HCT116 (cell line): Measurements from ENCODE around the gene THSD7B. TPM values are rescaled to one million over a fixed set of nuclear protein-coding genes. Genes with fewer than 3 reads are reported as not detected.

Experiments used
- ATAC-seq: fragments of 200-7000 bp; cut with Tn5 transposase; 2 replicates; pipeline ENCODE4 v1.9.1; 2020; ENCODE audit warnings: mild to moderate bottlenecking, moderate library complexity
- BruUV-seq: library from RNA; stranded (reverse); fragments of 400-500 nt; replicated peaks from 2 replicates; lab custom pipeline; 2021; lab: Mats Ljungman, UMichigan
- CTCF ChIA-PET: fragments of 300-600 bp; sonication (Branson Sonifier 250); formaldehyde crosslinking; loops from one replicate; lab custom pipeline; 2021; ENCODE audit warnings: antibody characterized with exemption; lab: Charles Lee
- POLR2A ChIA-PET: fragments of 300-600, 350-600 bp; sonication (Branson Sonifier 250); formaldehyde crosslinking; loops from one replicate; lab custom pipeline; 2021; ENCODE audit warnings: antibody characterized with exemption; lab: Charles Lee
- RAD21 ChIA-PET, 2 experiments: fragments of 300-600 bp; sonication (Branson Sonifier 250); formaldehyde crosslinking; loops; one replicate each; lab custom pipeline; 2023; ENCODE audit warnings: low total read pairs in 2 of 2; ENCODE audit not compliant: uncharacterized antibody in 2 of 2, unreplicated experiment in 2 of 2, low non-redundant PET in 1 of 2; lab: Charles Lee
- DNase-seq: peaks from one replicate; pipeline ENCODE4 v3.0.0-alpha.2; 2010; ENCODE audit warnings: low read depth, low spot score
- H2AFZ ChIP-seq: fragments of 200-600 bp; shearing (Covaris generic), sonication (generic); 2 replicates; pipeline ENCODE4 v1.6.1; 2017; ENCODE audit warnings: low read depth, mixed run types, mixed read lengths, antibody characterized with exemption, low read length; ENCODE audit not compliant: poor library complexity, severe bottlenecking
- H3K27ac ChIP-seq: 2 replicates; pipeline ENCODE4 v1.5.1; 2012; ENCODE audit warnings: low read depth, low read length
- H3K27me3 ChIP-seq: fragments of 200-600 bp; sonication (generic); 2 replicates; pipeline ENCODE4 v1.6.1; 2016; ENCODE audit warnings: mixed run types, low read length, mixed read lengths; ENCODE audit not compliant: insufficient read depth
- H3K36me3 ChIP-seq, 2 experiments: fragments of 200-500 bp in 1 of 2; fragments of 200-600 bp in 1 of 2; sonication (Bioruptor generic) in 1 of 2; sonication (generic) in 1 of 2; 2 replicates each; pipeline versions ENCODE4 v1.5.1 to v1.6.1; 2014 to 2016; ENCODE audit warnings: low read length in 2 of 2, inconsistent platforms in 1 of 2, mixed read lengths in 1 of 2, mixed run types in 1 of 2; ENCODE audit not compliant: insufficient read depth in 2 of 2, control insufficient read depth in 1 of 2
- H3K4me1 ChIP-seq, 2 experiments: fragments of 200-600 bp in 1 of 2; sonication (generic) in 1 of 2; 2 replicates each; pipeline versions ENCODE4 v1.5.1 to v1.6.1; 2012 to 2017; ENCODE audit warnings: low read length in 2 of 2, inconsistent platforms in 1 of 2, mild to moderate bottlenecking in 1 of 2, mixed read lengths in 1 of 2, mixed run types in 1 of 2, moderate library complexity in 1 of 2; ENCODE audit not compliant: insufficient read depth in 2 of 2, control insufficient read depth in 1 of 2
- H3K4me2 ChIP-seq: fragments of 200-600 bp; sonication (generic); 2 replicates; pipeline ENCODE4 v1.6.1; 2017; ENCODE audit warnings: mixed run types, low read length, mixed read lengths
- H3K4me3 ChIP-seq, 2 experiments: fragments of 200-600 bp in 1 of 2; sonication (generic) in 1 of 2; replicated peaks in 1 of 2; 2 replicates each; pipeline ENCODE4 v1.5.1; 2011 to 2016; ENCODE audit warnings: low read length in 2 of 2, control low read depth in 1 of 2, low read depth in 1 of 2, mild to moderate bottlenecking in 1 of 2, mixed read lengths in 1 of 2, mixed run types in 1 of 2
- H3K79me2 ChIP-seq: fragments of 200-600 bp; sonication (generic); 2 replicates; pipeline ENCODE4 v1.6.1; 2017; ENCODE audit warnings: mild to moderate bottlenecking, mixed run types, low read length, moderate library complexity, mixed read lengths; ENCODE audit not compliant: insufficient read depth
- H3K9ac ChIP-seq: fragments of 200-600 bp; sonication (generic); 2 replicates; pipeline ENCODE4 v1.6.1; 2016; ENCODE audit warnings: low read length, mixed read lengths
- H3K9me2 ChIP-seq: fragments of 200-600 bp; sonication (generic), shearing (Covaris generic); 2 replicates; pipeline ENCODE4 v1.6.1; 2017; ENCODE audit warnings: mixed run types, mild to moderate bottlenecking, moderate library complexity; ENCODE audit not compliant: insufficient read depth
- H3K9me3 ChIP-seq, 2 experiments: fragments of 200-500 bp in 1 of 2; fragments of 200-600 bp in 1 of 2; sonication (Bioruptor generic) in 1 of 2; sonication (generic) in 1 of 2; 2 replicates each; pipeline ENCODE4 v1.6.1; 2014 to 2017; ENCODE audit warnings: low read length in 2 of 2, mixed read lengths in 2 of 2, inconsistent platforms in 1 of 2, low read depth in 1 of 2, mild to moderate bottlenecking in 1 of 2, mixed run types in 1 of 2, moderate library complexity in 1 of 2; ENCODE audit not compliant: control insufficient read depth in 1 of 2, insufficient read depth in 1 of 2
- H4K20me1 ChIP-seq: fragments of 200-600 bp; sonication (generic), shearing (Covaris generic); 2 replicates; pipeline ENCODE4 v1.6.1; 2017; ENCODE audit warnings: mixed run types, mild to moderate bottlenecking, moderate library complexity; ENCODE audit not compliant: insufficient read depth
- CBX3 ChIP-seq: IDR thresholded peaks from 2 replicates; pipeline ENCODE4 v1.6.1; 2012; ENCODE audit warnings: low read depth
- CEBPB ChIP-seq: IDR thresholded peaks from 2 replicates; pipeline ENCODE4 v1.6.1; 2012; ENCODE audit warnings: low read depth
- EGR1 ChIP-seq: IDR thresholded peaks from 2 replicates; pipeline ENCODE4 v1.6.1; 2012; ENCODE audit warnings: low read depth
- EZH2 ChIP-seq: fragments of 200-600 bp; sonication (generic); IDR thresholded peaks from 2 replicates; pipeline ENCODE4 v1.6.1; 2017; ENCODE audit warnings: antibody characterized with exemption, mixed run types
- EZH2phosphoT487 ChIP-seq: fragments of 200-600 bp; IDR thresholded peaks from 2 replicates; pipeline ENCODE4 v1.6.1; 2018; ENCODE audit warnings: antibody characterized with exemption, borderline replicate concordance
- FOSL1 ChIP-seq: IDR thresholded peaks from 2 replicates; pipeline ENCODE4 v1.6.1; 2012; ENCODE audit warnings: low read depth
- JUND ChIP-seq: IDR thresholded peaks from 2 replicates; pipeline ENCODE4 v1.6.1; 2012
- POLR2A ChIP-seq: IDR thresholded peaks from 2 replicates; pipeline ENCODE4 v1.7.0; 2011; ENCODE audit warnings: borderline replicate concordance; ENCODE audit not compliant: insufficient read depth, insufficient read length; ENCODE audit errors: extremely low read depth
- RAD21 ChIP-seq: IDR thresholded peaks from 2 replicates; pipeline ENCODE4 v1.6.1; 2012; ENCODE audit warnings: low read depth, mild to moderate bottlenecking
- SIN3A ChIP-seq: IDR thresholded peaks from 2 replicates; pipeline ENCODE4 v1.6.1; 2012; ENCODE audit warnings: low read depth
- SP1 ChIP-seq: IDR thresholded peaks from 2 replicates; pipeline ENCODE4 v1.6.1; 2012; ENCODE audit warnings: low read depth
- SRF ChIP-seq: IDR thresholded peaks from 2 replicates; pipeline ENCODE4 v1.6.1; 2012; ENCODE audit warnings: low read depth
- YY1 ChIP-seq: IDR thresholded peaks from 2 replicates; pipeline ENCODE4 v1.6.1; 2011; ENCODE audit warnings: low read length, low read depth, moderate library complexity, mild to moderate bottlenecking; ENCODE audit not compliant: insufficient replicate concordance; ENCODE audit errors: extremely low read depth
- ZFX ChIP-seq: fragments of 450-650 bp; IDR thresholded peaks from 2 replicates; pipeline ENCODE4 v1.6.1; 2017
- ZNF274 ChIP-seq: fragments of 200-500 bp; sonication (Bioruptor generic); IDR thresholded peaks from 2 replicates; pipeline ENCODE4 v1.6.1; 2014; ENCODE audit warnings: mild to moderate bottlenecking, low read depth, low read length, inconsistent platforms
- intact Hi-C: fragments of 100-400 bp; cut with micrococcal nuclease; formaldehyde crosslinking; loops from 2 replicates; pipeline ENCODE4 v1.10.0; 2022
- total RNA-seq: library from RNA; stranded (reverse); gene quantifications from one replicate; pipeline ENCODE4 v1.2.1, GENCODE V29; 2021; ENCODE audit not compliant: unreplicated experiment
- TF ChIP-seq, protein P1 (sequence below), 3 experiments: fragments of 200-600 bp in 1 of 3; sonication (generic) in 1 of 3; IDR thresholded peaks in 2 of 3; conservative IDR thresholded peaks in 1 of 3; 2 replicates each; pipeline ENCODE4 v1.5.1; 2012 to 2017; ENCODE audit warnings: low read depth in 2 of 3, low read length in 2 of 3, antibody characterized with exemption in 1 of 3, borderline replicate concordance in 1 of 3, control low read depth in 1 of 3, mild to moderate bottlenecking in 1 of 3, mixed read lengths in 1 of 3, mixed run types in 1 of 3, moderate library complexity in 1 of 3; ENCODE audit not compliant: insufficient read depth in 1 of 3
- TF ChIP-seq, protein P2 (sequence below): IDR thresholded peaks from 2 replicates; pipeline ENCODE4 v1.6.1; 2012
- TF ChIP-seq, protein P3 (sequence below): IDR thresholded peaks from 2 replicates; pipeline ENCODE4 v1.6.1; 2012; ENCODE audit warnings: low read depth
- TF ChIP-seq, protein P4 (sequence below): IDR thresholded peaks from 2 replicates; pipeline ENCODE4 v1.6.1; 2011; ENCODE audit warnings: mild to moderate bottlenecking, low read length, moderate library complexity; ENCODE audit not compliant: insufficient replicate concordance; ENCODE audit errors: extremely low read depth

THSD7B gene
- total RNA-seq, 1 experiment from 2014 or later = not detected

DNA sequence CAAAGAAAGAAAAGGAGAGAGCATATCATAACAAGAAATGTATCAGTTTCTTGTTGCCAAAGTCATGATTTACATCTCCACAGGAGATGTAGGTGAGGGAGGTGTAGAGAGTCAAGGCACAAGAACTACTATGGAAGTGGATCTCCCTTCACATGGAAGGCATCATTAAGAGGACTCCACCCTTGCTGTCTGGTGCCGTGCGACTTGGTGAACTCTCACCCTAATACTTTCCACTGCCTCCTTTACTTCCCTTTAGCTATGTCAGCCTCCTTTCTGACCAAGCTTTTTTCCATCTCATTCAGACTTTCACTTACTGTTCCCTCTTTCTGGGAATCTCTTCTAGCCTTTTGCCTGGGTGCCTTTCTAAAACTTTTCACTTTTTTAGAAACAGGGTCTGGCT, 490.0 kb downstream of the THSD7B start:
- intact Hi-C loops = no loop called here
- ChIA-PET CTCF (no interaction called here), RAD21 (no interaction called here), POLR2A (no interaction called here)
- no peaks in the 10 kb centered on the region for H4K20me1 ChIP-seq
- ATAC-seq (no peak), DNase-seq (no peak)
- H3K27me3 ChIP-seq = no peaks in the 10 kb centered on the region
- H2AFZ ChIP-seq = no peak overlapping the region
- H3K4me1 ChIP-seq = no peaks in the 10 kb centered on the region
- H3K4me2 ChIP-seq = no peak overlapping the region
- no peak for TF ChIP-seq FOSL1
- TF ChIP-seq ZFX = no peak
- TF ChIP-seq EZH2 = no peak
- no peak for TF ChIP-seq JUND
- no peak for TF ChIP-seq CBX3
- TF ChIP-seq, protein P1, sequence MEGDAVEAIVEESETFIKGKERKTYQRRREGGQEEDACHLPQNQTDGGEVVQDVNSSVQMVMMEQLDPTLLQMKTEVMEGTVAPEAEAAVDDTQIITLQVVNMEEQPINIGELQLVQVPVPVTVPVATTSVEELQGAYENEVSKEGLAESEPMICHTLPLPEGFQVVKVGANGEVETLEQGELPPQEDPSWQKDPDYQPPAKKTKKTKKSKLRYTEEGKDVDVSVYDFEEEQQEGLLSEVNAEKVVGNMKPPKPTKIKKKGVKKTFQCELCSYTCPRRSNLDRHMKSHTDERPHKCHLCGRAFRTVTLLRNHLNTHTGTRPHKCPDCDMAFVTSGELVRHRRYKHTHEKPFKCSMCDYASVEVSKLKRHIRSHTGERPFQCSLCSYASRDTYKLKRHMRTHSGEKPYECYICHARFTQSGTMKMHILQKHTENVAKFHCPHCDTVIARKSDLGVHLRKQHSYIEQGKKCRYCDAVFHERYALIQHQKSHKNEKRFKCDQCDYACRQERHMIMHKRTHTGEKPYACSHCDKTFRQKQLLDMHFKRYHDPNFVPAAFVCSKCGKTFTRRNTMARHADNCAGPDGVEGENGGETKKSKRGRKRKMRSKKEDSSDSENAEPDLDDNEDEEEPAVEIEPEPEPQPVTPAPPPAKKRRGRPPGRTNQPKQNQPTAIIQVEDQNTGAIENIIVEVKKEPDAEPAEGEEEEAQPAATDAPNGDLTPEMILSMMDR (IDR thresholded peaks at IDR 0.05 in 2 of 3, conservative IDR thresholded peaks at IDR 0.05 in 1 of 3; ENCODE audit: borderline replicate concordance in 1 of 3, insufficient read depth in 1 of 3, low read depth in 2 of 3, low read length in 2 of 3) = no peak
- no peak for TF ChIP-seq ZNF274
- TF ChIP-seq YY1 = no peak
- no peak for TF ChIP-seq CEBPB
- TF ChIP-seq, protein P2, sequence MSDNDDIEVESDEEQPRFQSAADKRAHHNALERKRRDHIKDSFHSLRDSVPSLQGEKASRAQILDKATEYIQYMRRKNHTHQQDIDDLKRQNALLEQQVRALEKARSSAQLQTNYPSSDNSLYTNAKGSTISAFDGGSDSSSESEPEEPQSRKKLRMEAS = no peak
- no peak for TF ChIP-seq POLR2A
- no peak for TF ChIP-seq EGR1
- TF ChIP-seq, protein P3, sequence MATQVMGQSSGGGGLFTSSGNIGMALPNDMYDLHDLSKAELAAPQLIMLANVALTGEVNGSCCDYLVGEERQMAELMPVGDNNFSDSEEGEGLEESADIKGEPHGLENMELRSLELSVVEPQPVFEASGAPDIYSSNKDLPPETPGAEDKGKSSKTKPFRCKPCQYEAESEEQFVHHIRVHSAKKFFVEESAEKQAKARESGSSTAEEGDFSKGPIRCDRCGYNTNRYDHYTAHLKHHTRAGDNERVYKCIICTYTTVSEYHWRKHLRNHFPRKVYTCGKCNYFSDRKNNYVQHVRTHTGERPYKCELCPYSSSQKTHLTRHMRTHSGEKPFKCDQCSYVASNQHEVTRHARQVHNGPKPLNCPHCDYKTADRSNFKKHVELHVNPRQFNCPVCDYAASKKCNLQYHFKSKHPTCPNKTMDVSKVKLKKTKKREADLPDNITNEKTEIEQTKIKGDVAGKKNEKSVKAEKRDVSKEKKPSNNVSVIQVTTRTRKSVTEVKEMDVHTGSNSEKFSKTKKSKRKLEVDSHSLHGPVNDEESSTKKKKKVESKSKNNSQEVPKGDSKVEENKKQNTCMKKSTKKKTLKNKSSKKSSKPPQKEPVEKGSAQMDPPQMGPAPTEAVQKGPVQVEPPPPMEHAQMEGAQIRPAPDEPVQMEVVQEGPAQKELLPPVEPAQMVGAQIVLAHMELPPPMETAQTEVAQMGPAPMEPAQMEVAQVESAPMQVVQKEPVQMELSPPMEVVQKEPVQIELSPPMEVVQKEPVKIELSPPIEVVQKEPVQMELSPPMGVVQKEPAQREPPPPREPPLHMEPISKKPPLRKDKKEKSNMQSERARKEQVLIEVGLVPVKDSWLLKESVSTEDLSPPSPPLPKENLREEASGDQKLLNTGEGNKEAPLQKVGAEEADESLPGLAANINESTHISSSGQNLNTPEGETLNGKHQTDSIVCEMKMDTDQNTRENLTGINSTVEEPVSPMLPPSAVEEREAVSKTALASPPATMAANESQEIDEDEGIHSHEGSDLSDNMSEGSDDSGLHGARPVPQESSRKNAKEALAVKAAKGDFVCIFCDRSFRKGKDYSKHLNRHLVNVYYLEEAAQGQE = no peak
- TF ChIP-seq EZH2phosphoT487 = no peak
- TF ChIP-seq SRF = no peak
- no peak for TF ChIP-seq SP1
- TF ChIP-seq RAD21 = no peak
- TF ChIP-seq, protein P4, sequence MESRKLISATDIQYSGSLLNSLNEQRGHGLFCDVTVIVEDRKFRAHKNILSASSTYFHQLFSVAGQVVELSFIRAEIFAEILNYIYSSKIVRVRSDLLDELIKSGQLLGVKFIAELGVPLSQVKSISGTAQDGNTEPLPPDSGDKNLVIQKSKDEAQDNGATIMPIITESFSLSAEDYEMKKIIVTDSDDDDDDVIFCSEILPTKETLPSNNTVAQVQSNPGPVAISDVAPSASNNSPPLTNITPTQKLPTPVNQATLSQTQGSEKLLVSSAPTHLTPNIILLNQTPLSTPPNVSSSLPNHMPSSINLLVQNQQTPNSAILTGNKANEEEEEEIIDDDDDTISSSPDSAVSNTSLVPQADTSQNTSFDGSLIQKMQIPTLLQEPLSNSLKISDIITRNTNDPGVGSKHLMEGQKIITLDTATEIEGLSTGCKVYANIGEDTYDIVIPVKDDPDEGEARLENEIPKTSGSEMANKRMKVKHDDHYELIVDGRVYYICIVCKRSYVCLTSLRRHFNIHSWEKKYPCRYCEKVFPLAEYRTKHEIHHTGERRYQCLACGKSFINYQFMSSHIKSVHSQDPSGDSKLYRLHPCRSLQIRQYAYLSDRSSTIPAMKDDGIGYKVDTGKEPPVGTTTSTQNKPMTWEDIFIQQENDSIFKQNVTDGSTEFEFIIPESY = no peak
- TF ChIP-seq SIN3A = no peak
- no peak overlapping the region for H3K27ac ChIP-seq
- no peaks in the 10 kb centered on the region for H3K36me3 ChIP-seq
- no peaks in the 10 kb centered on the region for H3K9me2 ChIP-seq
- no peak overlapping the region for H3K4me3 ChIP-seq
- no peak overlapping the region for H3K9ac ChIP-seq
- no TSS peak for BruUV-seq
- H3K9me3 ChIP-seq = peaks cover 5 to 9% of the 10 kb centered on the region in 2 experiments; a peak in 2 of 4 replicates
- H3K79me2 ChIP-seq = no peaks in the 10 kb centered on the region
